Fibroblast of gingiva (primary cell): Measurements from ENCODE around the gene NDE1.
"Not testable (repeated sequence)": the region's sequence is repeated elsewhere in the genome, so short reads cannot be mapped to it uniquely, and the experiment has no call there.

Experiments used
- DNase-seq: peaks from one replicate; pipeline ENCODE4 v3.0.0-alpha.2; 2011; ENCODE audit warnings: low read depth

NDE1 gene

DNA sequence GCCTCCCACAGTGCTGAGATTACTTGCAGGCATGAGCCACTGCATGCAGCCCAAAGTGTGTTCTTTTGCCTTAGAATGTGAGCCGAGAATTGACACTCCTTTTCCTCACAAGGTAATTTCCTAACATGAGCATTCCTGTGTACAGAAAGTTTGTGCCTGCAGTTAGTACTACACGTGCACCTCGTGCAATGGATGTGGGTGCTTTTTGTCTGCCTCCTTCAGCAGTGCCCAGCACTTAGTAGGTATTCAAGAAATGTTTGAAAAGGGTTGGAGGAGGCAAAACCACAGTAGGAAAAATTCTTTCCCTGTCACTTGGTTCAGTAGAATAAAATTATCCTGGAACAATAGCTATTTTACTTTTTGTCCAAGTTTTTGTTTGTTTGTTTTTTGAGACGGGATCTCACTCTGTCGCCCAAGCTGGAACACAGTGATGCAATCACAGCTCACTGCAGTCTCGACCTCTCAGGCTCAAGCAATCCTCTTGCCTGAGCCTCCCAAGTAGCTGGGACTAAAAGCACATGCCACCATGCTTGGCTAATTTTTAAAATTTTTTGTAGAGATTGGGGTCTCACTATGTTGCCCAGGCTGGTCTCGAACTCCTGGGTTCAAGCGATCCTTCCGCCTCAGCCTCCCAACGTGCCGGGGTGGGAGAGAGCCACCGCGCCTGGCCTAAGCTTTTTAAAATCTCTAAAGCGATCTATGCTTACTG, 2.4 kb downstream of the NDE1 start:
- peak; percentile 16 for DNase-seq

DNA sequence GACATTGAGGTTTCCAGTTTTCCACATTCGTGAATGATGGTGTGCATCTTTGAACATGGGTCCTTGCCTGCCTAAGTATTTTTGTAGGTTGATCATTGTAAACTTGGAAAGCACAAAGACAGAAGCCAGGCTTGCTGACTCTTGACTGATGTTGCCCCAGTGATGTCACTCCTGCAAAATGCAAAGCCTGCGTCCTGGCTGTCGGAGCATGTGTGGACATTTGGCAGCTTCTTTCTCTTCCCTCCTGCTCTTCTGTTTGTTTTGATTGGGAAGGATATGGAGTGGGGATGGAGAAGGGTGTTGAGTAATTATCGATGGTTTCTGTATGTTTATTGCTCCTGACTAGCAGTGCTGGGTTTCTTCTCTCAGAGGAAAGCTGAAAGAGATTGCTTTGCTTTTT, 3.2 kb downstream of the NDE1 start:
- DNase-seq = peak; percentile 92

DNA sequence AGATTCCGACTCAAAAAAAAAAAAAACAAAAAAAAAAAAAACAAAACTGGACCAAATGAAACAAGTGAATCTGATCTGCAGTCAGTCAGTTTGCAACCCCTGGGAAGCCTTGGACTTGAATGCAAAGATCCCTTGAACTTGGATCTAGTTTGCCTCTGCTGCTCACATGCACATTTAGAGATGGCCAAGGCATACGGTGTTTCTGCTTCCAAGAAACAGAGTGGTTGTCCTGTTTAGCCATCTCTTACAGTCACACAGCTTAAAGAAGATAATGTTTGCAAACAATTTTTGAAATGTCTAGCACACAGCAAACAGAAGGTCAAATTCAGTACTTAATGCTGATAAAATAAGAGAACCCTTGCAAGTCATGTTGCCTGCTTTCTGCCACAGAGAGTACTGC, 4.5 kb downstream of the NDE1 start:
- DNase-seq = no peak

GRCh38 chr16:15655561-15655960, 5.5 kb downstream of the NDE1 start:
- not testable (repeated sequence) for DNase-seq

GRCh38 chr16:15658149-15658548, 8.1 kb downstream of the NDE1 start:
- no peak for DNase-seq

DNA sequence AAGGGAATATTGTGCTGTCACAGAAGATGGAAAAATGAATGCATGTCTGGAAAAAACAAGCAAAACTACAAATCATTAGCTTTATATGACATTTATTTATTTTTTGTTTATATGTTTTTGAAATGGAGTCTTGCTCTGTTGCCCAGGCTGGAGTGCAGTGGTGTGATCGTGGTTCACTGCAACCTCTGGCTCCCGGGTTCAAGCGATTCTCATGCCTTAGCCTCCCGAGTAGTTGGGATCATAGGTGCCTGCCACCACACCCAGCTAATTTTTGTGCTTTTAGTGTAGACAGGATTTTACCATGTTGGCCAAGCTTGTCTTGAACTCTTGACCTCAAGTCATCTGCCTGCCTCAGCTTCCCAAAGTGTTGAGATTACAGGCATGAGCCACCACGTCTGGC, 8.5 kb downstream of the NDE1 start:
- no peak for DNase-seq

DNA sequence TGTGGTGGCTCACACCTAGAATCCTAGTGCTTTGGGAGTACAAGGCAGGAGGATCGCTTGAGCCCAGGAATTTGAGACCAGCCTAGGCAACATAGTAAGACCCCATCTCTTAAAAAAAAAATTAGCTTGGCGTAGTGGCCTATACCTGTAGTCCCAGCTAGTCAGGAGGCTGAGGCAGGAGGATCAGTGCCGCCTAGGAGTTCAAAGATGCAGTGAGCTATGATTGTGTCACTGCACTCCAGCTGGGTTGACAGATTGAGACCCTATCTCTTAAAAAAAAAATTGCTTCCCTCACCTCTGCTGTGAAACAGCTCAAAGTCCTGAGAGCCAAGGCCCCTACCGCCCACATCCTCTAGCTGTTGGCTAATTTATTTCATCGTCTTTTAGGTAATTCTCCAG, 10.2 kb downstream of the NDE1 start:
- DNase-seq = no peak

- no peak for DNase-seq
Observed at GRCh38 chr16:15665107-15665506, 15.1 kb downstream of the NDE1 start.

DNA sequence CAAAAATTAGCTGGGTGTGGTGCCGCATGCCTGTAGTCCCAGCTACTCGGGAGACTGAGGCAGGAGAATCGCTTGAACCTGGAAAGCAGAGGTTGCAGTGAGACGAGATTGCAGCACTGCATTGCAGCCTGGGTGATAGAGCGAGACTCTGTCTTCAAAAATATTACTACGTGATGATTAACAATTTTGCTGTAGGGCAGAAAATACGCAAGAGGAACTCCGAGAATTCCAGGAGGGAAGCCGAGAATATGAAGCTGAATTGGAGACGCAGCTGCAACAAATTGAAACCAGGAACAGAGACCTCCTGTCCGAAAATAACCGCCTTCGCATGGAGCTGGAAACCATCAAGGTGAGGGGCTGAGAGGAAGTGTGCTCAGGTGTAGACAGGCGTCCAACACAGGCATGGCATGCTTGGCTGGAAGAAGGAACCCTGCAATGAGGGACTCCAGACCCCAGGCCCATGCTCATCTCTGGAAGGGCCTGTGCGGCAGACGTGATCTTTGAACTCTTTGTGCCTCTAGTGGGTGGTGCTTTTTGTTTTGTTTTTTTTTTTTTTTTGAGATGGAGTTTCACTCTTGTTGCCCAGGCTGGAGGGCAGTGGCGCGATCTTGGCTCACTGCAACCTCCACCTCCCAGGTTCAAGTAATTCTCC, 17.2 kb downstream of the NDE1 start:
- no peak for DNase-seq

- no peak for DNase-seq
Observed at GRCh38 chr16:15671530-15672117, 21.6 kb downstream of the NDE1 start.

DNA sequence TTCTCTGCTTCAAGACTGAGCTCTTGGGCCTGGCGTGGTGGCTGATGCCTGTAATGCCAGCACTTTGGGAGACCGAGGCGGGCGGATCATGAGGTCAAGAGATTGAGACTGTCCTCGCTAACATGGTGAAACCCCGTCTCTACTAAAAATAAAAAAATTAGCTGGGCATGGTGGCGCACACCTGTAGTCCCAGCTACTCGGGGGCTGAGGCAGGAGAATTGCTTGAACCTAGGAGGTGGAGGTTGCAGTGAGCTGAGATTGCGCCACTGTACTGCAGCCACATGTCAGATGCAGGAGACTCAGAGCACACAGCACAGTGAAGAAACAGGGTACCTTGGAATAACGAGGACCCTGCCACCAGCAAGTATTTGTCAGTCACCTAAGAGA, 22.1 kb downstream of the NDE1 start:
- DNase-seq = not testable (repeated sequence)

DNA sequence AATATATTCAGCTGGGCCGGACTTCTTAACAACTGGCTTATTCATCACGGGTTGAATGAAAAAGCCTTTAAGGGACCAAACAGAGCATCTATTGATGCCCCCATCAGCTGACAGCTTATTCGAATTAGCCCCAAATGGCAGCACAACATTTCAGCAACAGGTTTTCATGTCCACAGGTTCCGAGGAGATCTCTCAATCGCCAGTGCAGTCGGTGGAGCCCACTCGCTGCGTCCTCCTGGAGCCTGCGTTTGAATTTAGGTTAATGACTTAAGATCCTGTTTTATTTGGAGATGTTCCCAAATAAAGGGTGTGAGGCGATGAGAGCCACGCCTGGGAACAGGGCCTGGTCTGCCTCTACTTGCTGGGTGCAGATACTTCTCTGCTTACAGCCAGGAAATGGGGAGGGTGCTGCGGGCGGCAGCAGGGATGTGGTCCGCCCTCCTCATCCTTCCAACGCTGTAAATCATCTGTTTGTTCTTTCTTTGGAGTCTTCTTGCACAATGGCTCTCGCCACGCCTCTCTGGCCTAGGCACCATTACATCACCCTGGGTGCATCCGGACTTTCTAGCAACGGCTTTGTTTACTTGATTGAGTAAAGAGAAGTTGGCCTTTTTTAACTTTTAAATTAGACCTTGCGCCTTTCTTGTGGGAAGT, 22.6 kb downstream of the NDE1 start:
- DNase-seq = peak; percentile 97

- DNase-seq = no peak
Observed at GRCh38 chr16:15674571-15674970, 24.5 kb downstream of the NDE1 start.

GRCh38 chr16:15676506-15676905, 26.5 kb downstream of the NDE1 start:
- no peak for DNase-seq

DNA sequence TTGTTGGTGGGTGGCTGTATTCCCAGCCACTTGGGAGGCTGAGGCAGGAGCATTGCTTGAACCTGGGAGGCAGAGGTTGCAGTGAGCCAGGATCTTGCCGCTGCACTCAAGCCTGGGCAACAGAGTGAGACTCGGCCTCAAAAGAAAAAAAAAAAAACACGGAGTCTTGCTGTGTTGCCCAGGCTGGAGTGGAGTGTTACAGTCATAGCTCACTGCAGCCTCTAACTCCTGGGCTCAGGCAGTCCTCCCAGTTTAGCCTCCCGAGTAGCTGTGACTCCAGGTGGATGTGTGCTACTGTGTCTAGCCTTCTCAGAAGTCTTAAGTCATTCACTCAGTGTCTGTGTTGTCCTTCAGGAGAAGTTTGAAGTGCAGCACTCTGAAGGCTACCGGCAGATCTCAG, 27.4 kb downstream of the NDE1 start:
- DNase-seq = no peak

DNA sequence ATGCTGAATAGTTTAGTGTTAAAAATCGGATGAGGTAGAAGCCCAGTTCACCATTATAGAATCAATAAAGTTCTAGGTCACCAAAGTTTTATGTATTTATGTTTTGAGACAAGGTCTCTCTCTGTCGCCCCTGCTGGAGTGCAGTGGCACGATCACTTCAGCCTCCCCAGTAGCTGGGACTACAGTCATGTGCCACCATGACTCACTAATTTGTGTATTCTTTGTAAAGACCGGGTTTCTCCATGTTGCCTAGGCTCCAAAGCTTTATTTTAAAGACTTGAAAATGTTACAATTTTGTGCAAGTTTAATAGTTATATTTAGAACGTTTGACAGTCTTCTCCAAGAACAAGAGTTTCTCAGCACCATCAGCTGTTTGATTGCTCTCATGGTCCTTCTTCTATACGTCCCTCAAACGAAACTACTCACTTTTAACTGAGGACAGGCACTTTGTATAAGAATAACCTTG, 32.1 kb downstream of the NDE1 start:
- DNase-seq = peak; percentile 77

DNA sequence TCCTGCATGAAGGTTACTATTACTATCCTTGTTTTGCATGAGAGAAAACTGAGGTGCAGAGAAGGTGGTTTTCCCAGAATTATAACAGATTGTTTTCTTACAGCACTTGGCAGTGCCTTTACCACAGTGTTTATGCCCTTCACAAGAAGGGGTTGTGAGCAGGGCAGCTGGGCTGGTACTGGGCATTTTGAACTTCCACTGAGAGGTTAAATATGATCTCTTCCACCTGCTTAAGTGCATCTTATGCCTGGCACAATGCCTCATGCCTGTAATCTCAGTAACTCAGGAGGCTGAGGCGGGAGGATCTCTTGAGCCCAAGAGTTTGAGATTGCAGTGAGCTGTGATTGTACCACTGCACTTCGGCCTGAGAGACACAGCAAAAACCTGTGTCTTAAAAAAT, 36.2 kb downstream of the NDE1 start:
- no peak for DNase-seq

- DNase-seq = no peak
Observed at GRCh38 chr16:15689290-15689689, 39.2 kb downstream of the NDE1 start.

GRCh38 chr16:15690296-15690695, 40.3 kb downstream of the NDE1 start:
- DNase-seq = peak; percentile 17

GRCh38 chr16:15691046-15691445, 41.0 kb downstream of the NDE1 start:
- no peak for DNase-seq

DNA sequence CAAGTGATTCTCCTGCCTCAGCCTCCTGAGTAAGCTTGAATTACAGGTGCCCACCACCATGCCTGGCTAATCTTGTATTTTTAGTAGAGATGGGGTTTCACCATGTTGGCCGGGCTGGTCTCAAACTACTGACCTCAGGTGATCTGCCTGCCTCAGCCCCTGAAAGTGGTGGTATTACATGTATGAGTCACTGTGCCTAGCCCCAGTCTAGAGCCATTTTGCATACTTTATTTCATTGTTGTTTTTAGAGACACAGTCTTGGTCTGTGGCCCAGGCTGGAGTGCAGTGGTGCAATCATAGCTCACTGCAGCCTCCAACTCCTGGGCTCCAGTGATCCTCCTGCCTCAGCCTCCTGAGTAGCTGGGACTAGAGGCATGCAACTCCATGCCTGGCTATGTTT, 42.5 kb downstream of the NDE1 start:
- DNase-seq = not testable (repeated sequence)

DNA sequence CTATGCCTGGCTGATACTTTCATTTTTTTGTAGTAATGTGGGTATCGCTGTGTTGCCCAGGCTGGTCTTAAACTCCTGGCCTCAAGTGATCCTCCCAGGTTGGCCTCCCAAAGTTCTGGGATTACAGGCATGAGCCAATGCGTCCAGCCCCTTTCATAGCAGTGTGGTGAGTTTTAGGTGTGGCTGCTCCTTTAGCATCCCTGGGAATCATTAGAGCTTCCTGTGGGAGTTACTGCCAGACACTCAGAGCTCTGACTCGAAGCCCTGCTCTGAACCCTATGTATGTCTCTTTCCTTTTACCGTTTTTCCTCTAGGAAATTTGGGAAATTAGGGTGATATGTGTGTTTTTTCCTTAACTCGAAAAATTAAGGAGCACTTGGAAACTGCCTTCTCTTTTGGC, 44.5 kb downstream of the NDE1 start:
- no peak for DNase-seq

- no peak for DNase-seq
Observed at GRCh38 chr16:15699819-15700218, 49.8 kb downstream of the NDE1 start.
